ENCODE results near the gene ACADVL.

Gene ACADVL

DNA sequence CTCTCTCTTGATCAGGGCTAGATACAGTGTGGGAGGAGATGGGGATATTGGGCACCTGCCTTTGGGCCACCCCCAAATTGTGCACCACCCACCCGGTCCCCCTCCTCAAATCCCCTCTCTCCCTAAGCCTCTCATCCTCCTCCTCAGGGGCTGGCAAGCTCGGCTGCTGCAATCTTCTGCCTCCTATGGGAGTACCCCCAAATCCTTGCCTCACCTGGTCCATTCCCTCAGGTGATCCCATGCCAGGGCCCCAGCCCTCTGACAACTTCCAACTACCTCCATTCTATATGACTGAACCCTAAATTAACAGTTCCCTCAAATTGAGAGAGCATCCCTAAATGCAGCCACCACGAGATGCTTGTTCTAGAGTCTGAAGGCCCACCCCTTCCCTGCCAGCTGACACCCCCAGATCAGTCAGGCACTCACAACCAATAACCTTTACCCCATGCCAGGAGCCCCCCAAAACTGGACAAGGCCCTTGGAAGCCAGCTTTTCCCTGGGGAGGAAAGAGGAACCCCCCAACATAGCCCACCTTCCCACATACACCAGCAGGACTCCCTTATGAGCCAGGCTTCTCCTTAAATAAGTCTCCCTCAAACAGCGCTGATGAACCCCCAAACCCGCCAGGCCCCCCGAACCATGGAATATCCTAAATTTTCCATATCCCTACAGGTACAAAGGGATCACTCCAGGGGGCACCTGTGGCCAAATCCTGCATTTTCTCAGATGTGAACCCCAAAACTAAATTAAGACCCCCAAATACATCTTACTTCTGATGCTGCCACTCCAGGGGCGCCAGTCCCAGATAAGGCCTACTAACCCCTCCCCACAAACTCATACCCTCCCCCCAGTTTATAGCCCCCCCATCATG is 3.3 kb upstream of the ACADVL start:
- Histone ChIP-seq H3K4me2 (ENCODE audit: low read length) (peak overlapping the region; percentile 89), H3K79me2 (peaks cover 14% of the 10 kb centered on the region), H3K4me1 (peaks cover 40% of the 10 kb centered on the region), H2AFZ (no peak overlapping the region), H3K27me3 (ENCODE audit: control insufficient read depth, insufficient read depth, low read length) (no peaks in the 10 kb centered on the region), H3K4me3 (ENCODE audit: low read depth, low read length) (peak overlapping the region; percentile 54), H3K9me3 (ENCODE audit: control insufficient read depth, low read length) (no peaks in the 10 kb centered on the region), H3K36me3 (ENCODE audit: control insufficient read depth, insufficient read depth, low read length) (no peaks in the 10 kb centered on the region), H3K27ac (peak overlapping the region; percentile 74), H3K9ac (peak overlapping the region; percentile 82)
- TF ChIP-seq, protein P1, sequence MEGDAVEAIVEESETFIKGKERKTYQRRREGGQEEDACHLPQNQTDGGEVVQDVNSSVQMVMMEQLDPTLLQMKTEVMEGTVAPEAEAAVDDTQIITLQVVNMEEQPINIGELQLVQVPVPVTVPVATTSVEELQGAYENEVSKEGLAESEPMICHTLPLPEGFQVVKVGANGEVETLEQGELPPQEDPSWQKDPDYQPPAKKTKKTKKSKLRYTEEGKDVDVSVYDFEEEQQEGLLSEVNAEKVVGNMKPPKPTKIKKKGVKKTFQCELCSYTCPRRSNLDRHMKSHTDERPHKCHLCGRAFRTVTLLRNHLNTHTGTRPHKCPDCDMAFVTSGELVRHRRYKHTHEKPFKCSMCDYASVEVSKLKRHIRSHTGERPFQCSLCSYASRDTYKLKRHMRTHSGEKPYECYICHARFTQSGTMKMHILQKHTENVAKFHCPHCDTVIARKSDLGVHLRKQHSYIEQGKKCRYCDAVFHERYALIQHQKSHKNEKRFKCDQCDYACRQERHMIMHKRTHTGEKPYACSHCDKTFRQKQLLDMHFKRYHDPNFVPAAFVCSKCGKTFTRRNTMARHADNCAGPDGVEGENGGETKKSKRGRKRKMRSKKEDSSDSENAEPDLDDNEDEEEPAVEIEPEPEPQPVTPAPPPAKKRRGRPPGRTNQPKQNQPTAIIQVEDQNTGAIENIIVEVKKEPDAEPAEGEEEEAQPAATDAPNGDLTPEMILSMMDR (IDR thresholded peaks at IDR 0.05) = no peak

DNA sequence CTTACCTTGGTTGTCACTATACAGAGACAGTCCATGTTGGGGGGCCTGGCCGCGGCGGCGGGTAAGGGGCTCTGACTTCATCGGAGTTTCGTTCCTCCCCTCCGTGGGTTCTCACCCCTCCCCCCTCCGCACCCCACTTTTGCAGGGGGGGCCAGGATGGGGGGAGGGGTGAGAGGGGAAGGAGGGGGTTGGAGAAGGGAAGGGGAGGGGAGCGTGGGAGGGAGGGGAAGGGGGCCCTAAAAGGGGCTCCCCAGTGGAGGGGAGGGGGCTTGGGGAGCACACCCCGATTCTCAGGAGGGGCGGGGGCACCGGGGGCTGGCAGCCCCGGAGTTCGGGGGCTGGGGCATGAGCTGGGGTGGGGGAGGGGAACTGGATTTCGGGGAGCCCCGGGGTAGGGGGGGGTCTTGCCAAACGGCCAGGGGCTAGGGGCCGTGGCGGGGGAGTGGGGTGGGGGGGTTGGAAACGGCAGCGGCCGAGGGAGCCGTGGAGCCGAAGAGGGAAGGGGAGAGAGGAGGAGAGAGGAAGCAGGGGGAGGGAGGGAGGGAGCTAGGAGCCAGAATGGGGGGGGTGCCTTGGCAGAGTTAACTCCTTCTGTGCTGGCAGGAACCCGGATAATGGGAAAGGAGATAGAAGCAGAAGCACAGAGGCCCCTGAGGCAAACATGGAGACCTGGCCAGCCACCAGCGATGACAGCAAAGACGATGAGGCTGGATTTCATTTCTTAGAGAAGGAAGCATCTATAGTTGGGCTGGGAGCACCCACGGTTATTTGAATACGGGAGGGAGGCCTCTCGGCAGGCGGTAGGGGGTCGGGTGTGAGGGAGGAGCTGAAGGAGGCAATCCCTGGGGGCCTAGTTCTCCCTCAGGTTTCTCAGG is 2.4 kb upstream of the ACADVL start:
- no peaks in the 10 kb centered on the region for H3K9me3 ChIP-seq (ENCODE audit: control insufficient read depth, low read length)
- peaks cover 10% of the 10 kb centered on the region for H3K79me2 ChIP-seq
- peak overlapping the region; percentile 89 for H3K4me2 ChIP-seq (ENCODE audit: low read length)
- TF ChIP-seq, protein P1 (IDR thresholded peaks at IDR 0.05) = no peak
- H3K4me3 ChIP-seq (ENCODE audit: low read depth, low read length) = peak overlapping the region; percentile 54
- H3K36me3 ChIP-seq (ENCODE audit: control insufficient read depth, insufficient read depth, low read length) = no peaks in the 10 kb centered on the region
- H3K4me1 ChIP-seq = peaks cover 48% of the 10 kb centered on the region
- H3K27me3 ChIP-seq (ENCODE audit: control insufficient read depth, insufficient read depth, low read length) = no peaks in the 10 kb centered on the region
- peak overlapping the region; percentile 98 for H3K27ac ChIP-seq
- peak overlapping the region; percentile 91 for H2AFZ ChIP-seq
- H3K9ac ChIP-seq = peak overlapping the region; percentile 82

DNA sequence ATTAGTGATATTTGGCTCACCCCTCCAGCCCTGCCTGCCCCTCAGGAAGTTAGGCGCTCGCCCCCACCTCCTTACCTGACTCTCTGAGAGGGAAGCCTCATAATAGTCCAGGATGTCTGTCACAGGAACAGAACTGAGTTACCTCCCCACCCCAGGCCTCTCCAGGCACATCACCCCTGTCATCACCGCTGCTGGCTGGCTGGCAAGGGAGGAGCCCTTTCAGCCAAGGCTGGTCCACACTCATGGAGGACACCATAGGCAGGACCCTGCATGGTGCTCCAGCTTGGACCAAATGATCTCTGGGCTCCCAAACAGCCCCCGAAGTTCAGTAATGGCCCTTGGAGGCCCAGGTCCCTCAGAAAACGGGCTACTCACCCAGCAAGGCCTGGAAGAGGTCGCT is 1.6 kb upstream of the ACADVL start:
- peak overlapping the region; percentile 42 for H3K4me3 ChIP-seq (ENCODE audit: low read depth, low read length)
- H3K4me1 ChIP-seq = peaks cover 56% of the 10 kb centered on the region
- no peaks in the 10 kb centered on the region for H3K36me3 ChIP-seq (ENCODE audit: control insufficient read depth, insufficient read depth, low read length)
- peaks cover 9% of the 10 kb centered on the region for H3K79me2 ChIP-seq
- H2AFZ ChIP-seq = peak overlapping the region; percentile 91
- H3K9me3 ChIP-seq (ENCODE audit: control insufficient read depth, low read length) = no peaks in the 10 kb centered on the region
- H3K27ac ChIP-seq = peak overlapping the region; percentile 98
- no peaks in the 10 kb centered on the region for H3K27me3 ChIP-seq (ENCODE audit: control insufficient read depth, insufficient read depth, low read length)
- H3K4me2 ChIP-seq (ENCODE audit: low read length) = peak overlapping the region; percentile 86
- TF ChIP-seq, protein P1 (IDR thresholded peaks at IDR 0.05) = no peak
- H3K9ac ChIP-seq = no peak overlapping the region

DNA sequence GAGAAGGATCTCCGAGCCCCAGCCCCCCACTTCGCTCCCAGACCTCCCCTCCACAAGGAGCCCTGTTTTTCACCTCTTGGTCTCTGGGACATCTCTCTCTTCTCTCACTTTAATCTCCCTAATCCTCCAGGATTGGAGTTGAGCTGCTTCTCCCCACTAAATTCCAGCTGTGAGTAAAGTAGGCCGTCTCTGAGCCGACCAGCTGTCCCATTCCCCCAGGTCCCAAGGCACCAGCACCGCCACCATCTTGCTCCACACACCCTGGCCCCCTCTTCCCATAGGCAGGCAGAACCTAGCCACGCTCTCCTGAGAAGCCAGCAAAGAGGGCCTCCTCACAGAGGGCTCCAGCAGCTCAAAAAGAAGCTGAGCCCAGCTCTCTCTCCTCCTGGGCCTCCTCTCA is 980 bp upstream of the ACADVL start:
- TF ChIP-seq, protein P1 (IDR thresholded peaks at IDR 0.05) = no peak
- H3K4me3 ChIP-seq (ENCODE audit: low read depth, low read length) = no peak overlapping the region
- H3K9ac ChIP-seq = no peak overlapping the region
- no peaks in the 10 kb centered on the region for H3K27me3 ChIP-seq (ENCODE audit: control insufficient read depth, insufficient read depth, low read length)
- H3K9me3 ChIP-seq (ENCODE audit: control insufficient read depth, low read length) = no peaks in the 10 kb centered on the region
- H2AFZ ChIP-seq = peak overlapping the region; percentile 91
- no peak overlapping the region for H3K4me2 ChIP-seq (ENCODE audit: low read length)
- H3K27ac ChIP-seq = peak overlapping the region; percentile 98
- H3K4me1 ChIP-seq = peaks cover 60% of the 10 kb centered on the region
- no peaks in the 10 kb centered on the region for H3K36me3 ChIP-seq (ENCODE audit: control insufficient read depth, insufficient read depth, low read length)
- H3K79me2 ChIP-seq = peaks cover 6% of the 10 kb centered on the region

All from parathyroid adenoma (tissue), 2 donors.